Urothelium cell line (cell line): Measurements from ENCODE around the gene SLC37A1.

Source experiments
- DNase-seq: peaks from one replicate; pipeline ENCODE4 v3.0.0; 2011; ENCODE audit warnings: low spot score, mixed read lengths
- FAIRE-seq: peaks from 2 replicates; lab custom pipeline; 2011; peaks lifted over from hg19 to GRCh38; lab: Jason Lieb, UNC

The SLC37A1 gene

GRCh38 chr21:42503711-42504110 lies 9.9 kb upstream of the SLC37A1 start:
- FAIRE-seq = no peak
- no peak for DNase-seq

GRCh38 chr21:42505090-42505726 lies 8.4 kb upstream of the SLC37A1 start:
- FAIRE-seq (no peak), DNase-seq (no peak)

- no peak for FAIRE-seq
- no peak for DNase-seq
Measured at GRCh38 chr21:42507418-42507817, 6.2 kb upstream of the SLC37A1 start.

- DNase-seq (no peak), FAIRE-seq (no peak)
Measured at GRCh38 chr21:42508371-42508770, 5.3 kb upstream of the SLC37A1 start.

GRCh38 chr21:42509244-42509643 lies 4.4 kb upstream of the SLC37A1 start:
- FAIRE-seq = no peak

GRCh38 chr21:42512346-42513034 lies 1.2 kb upstream of the SLC37A1 start:
- DNase-seq (no peak), FAIRE-seq (no peak)

More at GRCh38 chr21:42509244-42509643, 4.4 kb upstream of the SLC37A1 start:
- no peak for DNase-seq

GRCh38 chr21:42513985-42514882 lies 582 bp downstream of the SLC37A1 start:
- peak; percentile 37 for DNase-seq
- FAIRE-seq = no peak

GRCh38 chr21:42514883-42515228 lies 1.2 kb downstream of the SLC37A1 start:
- FAIRE-seq = no peak
- DNase-seq = no peak

GRCh38 chr21:42515708-42516502 lies 2.3 kb downstream of the SLC37A1 start:
- FAIRE-seq (no peak), DNase-seq (no peak)

GRCh38 chr21:42518215-42518614 lies 4.6 kb downstream of the SLC37A1 start:
- peak; percentile 77 for DNase-seq
- no peak for FAIRE-seq

GRCh38 chr21:42518626-42519025 lies 5.0 kb downstream of the SLC37A1 start:
- FAIRE-seq (no peak), DNase-seq (no peak)

- FAIRE-seq (no peak), DNase-seq (no peak)
Measured at GRCh38 chr21:42520628-42521253, 7.1 kb downstream of the SLC37A1 start.

- FAIRE-seq (no peak), DNase-seq (no peak)
Measured at GRCh38 chr21:42521384-42521783, 7.7 kb downstream of the SLC37A1 start.

GRCh38 chr21:42521805-42522204 lies 8.2 kb downstream of the SLC37A1 start:
- no peak for DNase-seq
- FAIRE-seq = no peak

GRCh38 chr21:42522271-42522670 lies 8.6 kb downstream of the SLC37A1 start:
- FAIRE-seq = no peak
- DNase-seq = no peak

GRCh38 chr21:42522771-42523170 lies 9.1 kb downstream of the SLC37A1 start:
- FAIRE-seq = no peak
- no peak for DNase-seq

- DNase-seq = no peak
- no peak for FAIRE-seq
Measured at GRCh38 chr21:42523211-42523610, 9.6 kb downstream of the SLC37A1 start.

GRCh38 chr21:42523941-42524340 lies 10.3 kb downstream of the SLC37A1 start:
- FAIRE-seq (no peak), DNase-seq (no peak)

- no peak for DNase-seq
- FAIRE-seq = no peak
Measured at GRCh38 chr21:42524341-42525028, 10.8 kb downstream of the SLC37A1 start.

GRCh38 chr21:42525029-42525581 lies 11.5 kb downstream of the SLC37A1 start:
- no peak for FAIRE-seq
- no peak for DNase-seq
